Activated effector memory CD4-positive, alpha-beta T cell treated with Interleukin-2 at 50 U/mL for 16 hours (primary cell): ENCODE measurements around the gene WIPF3.
"Not testable (repeated sequence)": the region's sequence is repeated elsewhere in the genome, so short reads cannot be mapped to it uniquely, and the experiment has no call there.

Experiments
- DNase-seq: peaks from one replicate; pipeline ENCODE4 v3.0.0-alpha.2; 2020

WIPF3 gene

DNA sequence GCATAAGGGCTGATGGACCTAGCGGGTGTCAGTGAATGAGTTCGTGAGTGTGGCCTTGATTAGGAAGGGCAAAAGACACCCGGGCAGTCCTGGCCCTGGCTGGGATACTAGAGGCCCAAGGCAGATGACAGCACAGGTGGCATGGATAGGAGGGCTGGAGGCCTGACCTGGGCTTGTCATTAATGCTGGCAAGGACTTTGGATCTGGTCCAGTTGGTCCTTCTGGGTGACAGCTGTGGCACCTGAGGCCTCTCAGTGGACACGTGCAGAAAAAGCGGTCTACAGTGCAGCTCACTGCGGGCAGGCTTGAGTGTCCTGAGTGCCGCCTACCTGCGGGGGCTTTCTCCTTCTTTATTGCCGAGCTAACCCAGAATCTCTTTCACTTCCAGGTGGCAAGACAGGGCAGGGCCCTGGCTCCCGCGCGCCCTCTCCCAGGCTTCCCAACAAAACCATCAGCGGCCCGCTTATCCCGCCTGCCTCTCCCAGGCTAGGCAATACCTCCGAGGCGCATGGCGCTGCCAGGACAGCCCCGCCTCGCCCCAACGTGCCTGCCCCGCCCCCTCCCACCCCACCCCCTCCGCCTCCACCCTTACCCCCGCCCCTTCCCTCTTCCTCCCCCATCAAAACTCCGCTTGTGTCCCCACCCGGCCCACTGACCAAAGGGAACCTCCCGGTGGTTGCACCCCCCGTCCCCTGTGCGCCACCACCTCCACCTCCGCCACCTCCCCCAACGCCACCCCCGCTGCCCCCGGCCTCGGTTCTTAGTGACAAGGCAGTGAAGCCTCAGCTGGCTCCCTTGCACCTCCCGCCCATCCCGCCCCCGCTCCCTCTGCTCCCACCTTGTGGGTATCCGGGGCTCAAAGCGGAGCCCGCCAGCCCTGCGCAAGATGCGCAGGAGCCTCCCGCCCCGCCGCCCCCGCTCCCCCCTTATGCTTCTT is 77.4 kb downstream of the WIPF3 start:
- DNase-seq = no peak

DNA sequence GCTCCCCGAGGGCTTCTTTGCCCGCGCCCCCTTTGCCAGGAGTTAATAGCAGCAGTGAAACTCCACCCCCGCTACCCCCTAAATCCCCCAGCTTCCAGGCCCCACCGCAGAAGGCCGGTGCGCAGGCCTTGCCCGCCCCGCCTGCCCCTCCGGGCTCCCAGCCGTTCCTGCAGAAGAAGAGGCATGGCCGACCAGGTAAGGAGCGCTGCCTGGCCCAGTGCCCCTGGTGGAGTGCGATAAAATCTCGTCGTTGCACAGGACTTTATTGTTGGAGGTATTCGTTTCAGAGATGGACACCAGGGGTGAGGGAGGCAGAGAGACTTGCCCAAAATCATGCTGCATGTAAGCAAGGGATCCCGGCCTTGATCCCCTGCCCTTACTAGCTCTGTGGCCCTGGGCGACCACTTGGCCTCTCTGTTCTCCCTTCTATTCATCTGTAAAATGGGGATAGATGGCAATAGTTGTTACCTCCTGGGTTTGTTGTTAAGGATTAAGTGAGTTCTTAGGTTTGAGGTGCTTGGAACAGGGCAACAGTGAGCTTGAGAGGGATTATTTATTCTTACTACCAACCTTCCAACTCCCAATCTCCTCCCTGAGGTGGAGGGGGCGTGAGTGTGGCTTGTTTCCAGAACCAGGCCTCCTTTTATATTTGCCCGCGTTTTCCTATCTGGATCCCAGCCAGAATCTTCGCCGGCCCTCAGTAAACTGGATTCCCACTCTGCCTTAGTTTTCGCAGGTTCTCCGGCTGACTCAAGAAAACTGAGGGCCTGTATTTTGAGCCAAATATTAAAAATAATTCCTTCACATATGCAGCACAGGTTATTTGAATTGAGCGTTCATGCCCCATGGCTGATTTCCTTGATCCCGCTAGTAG is 78.3 kb downstream of the WIPF3 start:
- no peak for DNase-seq

DNA sequence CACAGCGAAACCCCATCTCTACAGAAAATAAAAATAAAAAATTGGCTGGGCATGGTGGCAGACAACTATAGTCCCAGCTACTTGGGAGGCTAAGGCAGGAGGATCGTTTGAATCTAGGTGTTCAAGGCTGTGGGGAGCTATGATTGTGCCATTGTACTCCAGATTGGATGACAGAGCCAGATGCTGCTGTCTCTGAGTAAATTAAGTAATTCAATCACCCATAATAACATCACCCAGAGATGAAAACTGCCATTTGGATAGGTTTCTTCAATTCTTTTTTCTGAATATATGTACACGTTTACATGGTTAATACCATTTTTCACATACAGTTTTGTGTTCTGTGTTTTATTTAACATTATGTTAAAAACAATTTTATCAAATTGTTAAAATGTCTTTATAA is 79.3 kb downstream of the WIPF3 start:
- DNase-seq = no peak

DNA sequence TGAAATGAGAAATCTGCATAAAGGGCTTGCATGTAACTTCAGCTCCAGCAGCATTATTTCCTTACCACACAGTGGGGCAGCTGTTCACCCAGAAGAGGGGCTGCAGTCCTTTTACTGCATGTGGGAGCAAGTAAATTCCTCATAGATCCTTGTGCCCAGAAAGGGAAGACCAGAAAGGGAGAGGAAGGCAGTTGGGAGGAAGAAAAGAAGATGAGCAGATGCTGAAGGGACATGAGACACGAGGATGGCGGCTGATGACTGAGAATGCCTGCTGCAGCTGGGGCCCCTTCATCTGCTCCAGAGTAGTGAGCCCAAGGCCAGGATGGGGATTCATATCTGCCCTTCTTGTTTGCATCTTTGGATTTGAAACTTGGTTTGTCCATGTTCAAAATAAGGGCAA is 80.5 kb downstream of the WIPF3 start:
- no peak for DNase-seq

DNA sequence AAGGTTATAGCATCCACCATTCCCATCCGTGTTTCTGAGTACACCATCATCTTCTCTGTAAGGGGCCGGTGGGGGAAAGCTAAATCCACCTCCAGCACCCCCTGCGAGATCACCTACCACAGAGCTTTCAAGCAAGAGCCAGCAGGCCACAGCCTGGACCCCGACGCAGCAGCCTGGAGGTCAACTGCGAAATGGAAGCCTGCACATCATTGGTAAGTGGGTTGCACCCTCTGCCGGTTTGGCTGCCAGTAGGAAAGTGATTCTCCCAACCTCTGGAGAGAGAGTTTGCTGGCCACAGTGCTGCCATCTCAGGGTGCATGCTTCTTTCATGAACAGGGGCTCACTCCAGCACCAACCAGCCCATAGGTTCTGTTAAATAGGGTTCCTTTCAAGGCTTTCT is 81.7 kb downstream of the WIPF3 start:
- DNase-seq = no peak

DNA sequence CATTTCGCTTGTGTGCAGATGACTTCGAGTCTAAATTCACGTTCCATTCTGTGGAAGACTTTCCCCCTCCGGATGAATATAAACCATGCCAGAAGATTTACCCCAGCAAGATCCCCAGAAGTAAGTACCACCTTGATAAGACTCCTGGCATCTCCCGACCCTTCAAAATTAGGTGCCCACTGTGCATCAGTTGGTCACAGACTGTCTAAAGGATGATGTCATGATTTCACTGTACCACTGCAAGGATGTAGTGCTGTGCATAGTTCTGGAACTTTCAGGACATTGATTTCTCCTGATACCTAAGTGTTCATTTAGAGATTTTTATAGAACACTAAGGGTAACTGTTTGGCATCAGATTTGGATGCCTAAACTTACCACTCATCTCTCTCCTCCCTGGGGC is 83.0 kb downstream of the WIPF3 start:
- DNase-seq = no peak

DNA sequence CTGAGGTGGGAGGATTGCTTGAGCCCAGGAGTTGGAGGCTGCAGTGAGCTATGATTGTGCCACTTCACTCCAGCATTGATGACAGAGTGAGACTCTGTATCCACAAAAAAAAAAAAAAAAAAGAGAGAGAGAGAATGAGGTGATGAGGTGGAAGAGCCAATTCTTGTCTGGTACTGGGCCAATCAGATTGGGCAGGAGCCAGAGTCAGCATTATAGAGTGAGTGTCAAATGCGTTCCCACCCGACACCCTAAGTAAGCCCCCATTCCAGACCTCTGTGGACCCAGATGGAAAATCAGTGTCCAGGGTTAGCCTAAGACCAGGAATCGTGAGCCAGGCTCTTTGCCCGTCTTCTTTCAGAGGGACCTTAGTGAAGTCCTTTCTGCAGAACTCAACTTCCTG is 83.9 kb downstream of the WIPF3 start:
- DNase-seq = no peak

DNA sequence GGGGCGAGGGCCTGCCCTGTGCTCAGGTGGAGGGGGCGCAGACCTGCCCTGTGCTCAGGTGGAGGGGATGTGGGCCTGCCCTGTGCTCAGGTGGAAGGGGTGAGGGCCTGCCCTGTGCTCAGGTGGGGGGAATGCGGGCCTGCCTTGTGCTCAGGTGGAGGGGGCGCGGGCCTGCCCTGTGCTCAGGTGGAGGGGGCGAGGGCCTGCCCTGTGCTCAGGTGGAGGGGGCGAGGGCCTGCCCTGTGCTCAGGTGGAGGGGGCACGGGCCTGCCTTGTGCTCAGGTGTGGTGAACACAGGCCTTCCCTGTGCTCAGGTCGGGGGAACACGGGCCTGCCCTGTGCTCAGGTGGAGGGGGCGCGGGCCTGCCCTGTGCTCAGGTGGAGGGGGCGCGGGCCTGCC is 84.5 kb downstream of the WIPF3 start:
- not testable (repeated sequence) for DNase-seq

DNA sequence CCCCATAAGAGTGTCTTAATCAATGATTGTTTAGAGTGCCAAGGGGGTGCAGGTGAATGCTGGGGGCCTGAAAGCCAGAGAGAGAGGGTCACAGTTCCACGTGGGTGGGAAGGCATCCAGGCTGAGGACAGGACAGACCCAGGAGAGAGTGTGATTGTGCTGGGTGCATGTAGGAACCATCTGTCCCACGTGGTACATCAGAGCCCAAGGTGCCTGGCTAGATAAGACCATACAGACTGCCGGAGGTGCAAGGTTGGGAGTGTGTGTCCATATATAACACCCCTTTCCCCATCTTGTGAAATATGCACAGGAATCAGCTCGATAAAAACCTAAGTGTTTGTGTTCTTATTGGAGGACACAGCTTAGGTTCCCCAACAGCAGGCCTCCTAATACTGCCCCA is 85.5 kb downstream of the WIPF3 start:
- no peak for DNase-seq

DNA sequence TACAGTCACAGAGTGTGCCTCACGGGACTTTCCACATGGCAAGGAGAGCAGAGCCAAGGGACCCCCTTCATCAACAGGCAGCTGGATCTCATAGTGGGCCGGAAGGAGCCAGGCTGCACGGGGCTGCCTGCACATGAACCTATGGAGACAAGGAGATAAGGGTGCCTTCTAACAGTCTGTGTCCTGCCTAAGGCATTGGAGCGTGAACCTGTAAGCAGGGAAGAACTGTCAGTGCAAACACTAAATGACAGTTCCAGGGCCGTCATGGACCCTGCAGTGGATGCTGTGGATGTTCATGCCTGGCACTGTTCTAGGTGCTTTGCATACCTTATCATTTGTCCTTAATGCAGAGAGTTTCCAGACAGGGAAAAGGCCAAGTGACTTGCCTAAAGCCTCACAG is 85.9 kb downstream of the WIPF3 start:
- no peak for DNase-seq

DNA sequence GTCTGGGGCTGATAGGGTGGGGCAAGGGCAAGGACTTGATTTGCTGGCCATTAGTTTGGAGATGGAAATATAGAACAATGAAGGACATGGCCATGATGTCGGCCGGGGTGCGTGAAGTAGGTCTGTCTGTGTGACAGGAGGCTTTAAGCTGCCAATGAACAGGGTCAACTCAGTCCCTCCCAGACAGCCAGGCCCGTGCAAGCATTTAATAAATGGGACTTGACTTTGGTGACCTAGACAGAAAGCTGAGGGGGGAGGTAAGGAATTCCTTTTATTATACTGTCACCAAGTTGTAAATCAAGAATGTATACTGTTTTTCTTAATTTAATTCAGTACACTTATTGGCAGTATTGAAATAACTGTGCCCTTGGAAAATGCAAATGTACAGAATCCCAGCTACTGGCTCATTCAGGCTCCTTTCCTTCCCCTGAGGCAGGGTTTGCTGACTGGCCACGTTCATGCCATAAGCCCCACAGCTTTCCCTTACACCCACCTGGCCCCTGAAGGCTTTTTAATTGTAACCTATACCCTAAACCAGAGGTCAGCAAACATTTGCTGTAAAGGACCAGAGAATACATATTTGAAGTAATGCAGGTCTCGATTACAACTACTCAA is 87.2 kb downstream of the WIPF3 start:
- no peak for DNase-seq

DNA sequence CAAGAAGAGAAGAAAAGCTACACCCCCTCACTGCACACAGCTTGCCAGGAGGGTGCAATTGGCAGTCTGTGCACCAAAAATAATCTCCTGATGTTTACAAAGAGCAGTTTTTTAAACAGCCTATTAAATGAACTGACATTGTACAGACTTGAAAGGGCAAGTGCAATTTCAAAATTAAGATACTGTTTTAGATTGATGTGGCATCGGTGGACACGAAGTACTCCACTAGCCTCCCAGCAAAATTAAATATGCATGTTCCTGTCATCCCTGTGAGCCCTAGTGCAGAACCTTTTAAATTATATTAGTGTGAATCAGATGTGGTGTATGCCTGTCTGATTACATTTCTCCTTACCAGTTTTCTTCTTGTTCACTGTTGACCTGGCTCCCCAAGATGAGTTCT is 87.9 kb downstream of the WIPF3 start:
- DNase-seq = no peak

DNA sequence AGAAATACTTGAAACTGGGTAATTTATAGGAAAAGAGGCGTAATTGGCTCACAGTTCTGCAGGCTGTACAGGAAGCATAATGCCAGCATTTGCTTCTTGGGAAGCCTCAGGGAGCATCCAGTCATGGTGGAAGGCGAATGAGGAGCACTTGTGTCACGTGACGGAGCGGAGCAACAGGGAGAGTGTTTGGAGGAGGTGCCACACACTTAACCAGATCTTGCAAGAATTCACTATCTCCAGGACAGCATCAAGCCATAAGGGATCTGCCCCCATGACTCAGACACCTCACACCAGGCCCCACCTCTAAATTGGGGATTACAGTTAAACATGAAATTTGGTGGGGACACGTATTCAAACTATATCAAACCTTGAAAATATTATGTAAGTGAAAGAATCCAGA is 89.3 kb downstream of the WIPF3 start:
- DNase-seq = no peak

DNA sequence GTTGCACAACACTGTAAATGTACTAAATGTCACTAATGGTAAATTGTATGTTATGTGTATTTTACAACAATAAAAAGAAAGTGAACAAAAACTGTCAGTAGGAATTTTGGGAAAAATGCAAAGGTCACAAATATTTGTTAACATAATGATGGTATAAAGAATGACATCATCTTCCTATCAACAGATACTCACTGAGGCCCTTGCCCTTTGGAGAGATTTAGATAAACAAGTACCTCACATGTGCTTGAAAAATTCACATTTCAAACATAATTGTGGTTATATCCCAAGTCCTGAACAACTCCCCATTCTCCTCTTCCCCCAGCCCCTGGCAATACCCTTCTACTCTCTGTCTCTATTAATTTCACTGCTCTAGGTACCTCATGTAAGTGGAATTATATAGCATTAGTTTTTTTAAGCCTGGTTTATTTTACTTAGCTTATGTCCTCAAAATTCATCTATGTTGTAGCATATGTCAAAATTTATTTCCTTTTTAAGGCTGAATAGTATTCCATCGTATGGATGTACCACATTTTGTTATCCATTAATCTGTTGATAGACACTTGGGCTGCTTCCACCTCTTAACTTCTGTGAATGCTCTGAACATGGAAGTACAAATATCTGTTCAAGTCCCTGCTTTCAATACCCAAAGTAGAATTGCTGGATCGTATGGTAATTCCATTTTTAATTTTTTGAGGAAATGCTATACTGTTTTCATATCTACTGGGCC is 90.5 kb downstream of the WIPF3 start:
- no peak for DNase-seq

DNA sequence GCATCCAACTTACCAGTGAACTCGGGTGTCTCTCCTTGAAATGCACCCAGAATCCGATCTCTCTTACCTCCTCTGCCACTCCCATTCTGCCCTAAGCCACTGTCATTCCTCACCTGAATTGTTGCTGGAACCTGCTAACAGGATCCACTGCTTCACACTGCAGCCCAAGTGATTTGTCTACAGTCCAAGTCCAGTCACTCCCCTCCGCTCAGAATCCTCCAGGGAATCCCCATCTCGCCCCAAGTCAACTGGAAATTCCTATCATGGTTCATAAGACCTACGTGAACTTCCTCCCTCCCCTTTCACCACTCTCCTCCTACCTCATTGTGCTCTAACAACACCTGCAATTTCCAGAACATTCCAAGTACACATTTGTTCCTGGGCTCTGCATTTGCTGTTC is 92.0 kb downstream of the WIPF3 start:
- no peak for DNase-seq

DNA sequence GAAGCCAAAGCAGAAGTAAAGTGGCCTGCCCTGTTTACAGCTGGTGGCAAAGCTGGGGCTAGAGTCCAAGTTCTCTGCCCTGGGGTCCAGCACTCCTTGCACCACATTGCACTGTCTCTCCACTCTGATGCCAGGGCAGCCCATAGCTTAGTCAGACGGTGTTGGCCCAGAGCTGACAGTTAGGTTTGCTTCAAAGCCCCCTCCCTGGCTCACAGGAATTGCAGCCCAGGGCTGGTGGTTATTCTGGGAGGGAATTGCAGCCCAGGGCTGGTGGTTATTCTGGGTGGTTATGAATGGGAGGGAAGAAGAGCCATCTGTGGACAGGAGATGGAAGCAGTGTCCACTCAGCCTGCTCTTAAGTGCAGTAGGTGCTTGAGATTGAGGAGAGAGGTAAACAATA is 94.4 kb downstream of the WIPF3 start:
- no peak for DNase-seq

DNA sequence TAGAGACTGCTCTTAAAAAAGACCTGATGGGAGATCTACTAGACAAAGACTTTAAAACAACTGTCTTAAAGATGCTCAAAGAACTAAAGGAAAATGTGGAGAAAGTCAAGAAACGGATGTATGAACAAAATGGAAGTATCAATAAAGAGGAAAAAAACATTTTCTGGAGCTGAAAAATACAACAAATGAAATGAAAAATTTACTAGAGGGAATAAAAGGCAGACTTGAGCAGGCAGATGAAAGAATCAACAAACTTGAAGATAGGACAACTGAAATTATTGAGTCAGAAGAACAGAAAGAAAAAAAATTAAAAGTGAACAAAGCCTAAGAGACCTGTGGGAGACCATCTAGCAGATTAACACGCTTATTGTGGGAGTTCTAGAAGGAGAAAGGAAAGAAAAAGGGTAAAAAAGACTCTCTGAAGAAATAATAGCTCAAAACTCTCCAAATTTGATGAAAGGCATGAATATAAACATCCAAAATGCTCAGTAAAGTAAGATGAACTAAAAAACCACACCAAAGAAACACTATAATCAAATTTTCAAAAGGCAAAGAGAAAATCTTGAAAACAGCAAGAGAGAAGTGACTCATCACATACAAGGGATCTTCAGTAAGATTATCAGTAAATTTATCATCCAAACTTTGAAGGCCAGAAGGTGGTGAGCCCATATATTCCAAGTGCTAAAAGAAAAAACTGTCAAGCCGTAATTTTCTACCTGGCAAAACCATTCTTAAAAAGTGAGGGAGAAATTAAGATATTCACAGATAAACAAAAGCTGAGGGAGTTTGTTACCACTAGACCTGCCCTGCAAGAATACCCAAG is 100.1 kb downstream of the WIPF3 start:
- no peak for DNase-seq

DNA sequence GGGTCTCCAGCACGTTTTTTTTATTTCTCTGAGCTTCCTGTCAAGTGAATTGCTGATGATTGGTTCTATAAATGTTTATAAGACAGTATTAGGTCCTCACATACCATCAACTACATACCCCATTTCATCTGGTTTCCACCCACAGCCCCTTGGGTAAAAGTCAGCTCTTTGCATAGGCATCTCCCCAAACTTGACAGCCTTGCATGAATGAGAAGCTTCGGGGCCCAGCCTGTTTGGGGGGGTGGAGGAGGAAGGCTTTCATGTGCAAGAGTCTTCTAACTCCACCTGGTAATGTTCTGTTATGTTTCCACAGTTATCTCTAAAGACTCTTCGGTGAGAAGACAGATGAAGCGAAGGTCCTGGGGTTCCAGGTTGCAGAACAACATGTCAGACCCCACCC is 107.9 kb downstream of the WIPF3 start:
- DNase-seq = no peak

DNA sequence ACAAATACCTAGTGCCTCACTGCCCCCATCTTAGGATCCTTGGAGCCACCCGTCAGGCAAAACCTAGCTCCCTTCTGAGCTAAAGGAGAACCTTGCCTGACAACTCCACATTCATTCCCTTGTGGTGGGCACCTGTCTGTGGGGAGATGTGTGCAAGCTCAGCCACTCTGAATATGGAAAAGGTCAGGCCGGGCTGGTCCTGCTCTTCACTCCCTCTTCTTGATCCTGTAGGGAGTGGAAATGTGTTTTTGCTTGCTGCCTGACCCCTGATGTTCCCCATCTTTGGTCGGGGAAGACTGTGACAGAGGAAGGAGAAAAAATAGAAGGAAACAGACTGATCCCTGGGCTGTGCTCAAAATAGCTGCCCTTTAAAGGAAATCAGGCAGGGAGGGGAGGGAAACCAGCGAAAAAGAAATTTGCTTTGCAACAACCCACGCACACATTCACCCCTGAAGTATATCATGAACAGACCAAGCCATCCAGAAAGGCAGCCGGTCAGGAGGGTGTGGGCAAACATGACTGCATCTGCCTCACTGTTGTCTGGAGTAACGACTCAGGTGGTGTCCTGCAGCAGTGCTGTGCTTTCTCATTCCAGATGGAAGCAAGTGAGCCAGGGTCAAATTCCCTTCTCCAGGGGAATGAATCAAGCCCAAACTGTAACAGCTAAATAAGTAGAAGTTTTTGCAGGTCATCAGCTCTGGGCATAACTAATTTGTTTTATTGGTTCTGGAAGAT is 109.3 kb downstream of the WIPF3 start:
- DNase-seq = no peak

DNA sequence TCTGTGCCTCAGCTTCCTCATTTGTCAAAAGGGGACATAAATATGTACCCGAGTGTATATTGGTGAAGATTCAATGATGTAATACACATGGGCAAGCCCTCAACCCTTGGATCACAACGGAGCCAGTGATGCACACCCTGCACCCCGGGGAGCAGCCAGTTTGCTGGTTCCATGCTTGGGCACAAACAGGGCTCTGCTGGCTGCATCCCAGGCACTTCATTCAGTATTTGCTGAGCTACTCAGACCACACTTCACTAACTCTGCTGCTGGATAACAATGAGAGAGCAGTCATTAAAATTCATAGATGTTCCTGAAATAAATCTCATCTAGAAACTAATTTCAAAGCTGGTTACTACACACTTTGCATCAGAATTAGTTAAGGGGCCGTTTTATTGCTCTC is 111.3 kb downstream of the WIPF3 start:
- no peak for DNase-seq

DNA sequence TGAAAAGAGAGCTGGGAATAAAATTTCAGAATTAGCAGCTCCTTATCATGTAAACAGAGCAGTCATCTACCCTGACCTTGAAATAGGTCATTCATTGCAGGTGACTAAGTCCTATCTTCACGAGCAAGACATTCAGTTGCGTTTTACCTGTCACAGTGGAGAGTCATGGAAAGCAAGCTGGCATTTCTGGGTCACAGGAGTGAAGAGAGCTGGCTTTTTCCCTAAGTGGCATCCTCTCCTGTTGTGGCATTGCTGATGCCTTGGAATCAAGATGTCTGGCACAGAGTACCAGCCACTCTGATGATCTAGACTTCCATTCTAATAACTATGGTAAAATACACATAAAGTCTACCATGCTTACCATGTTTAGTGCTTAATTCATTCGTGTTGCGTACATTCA is 112.5 kb downstream of the WIPF3 start:
- no peak for DNase-seq
